SH-SY5Y (cell line): ENCODE data around the gene LSAMP.

ENCODE experiments used
- GATA2 ChIP-seq: IDR thresholded peaks from 2 replicates; pipeline ENCODE4 v1.6.1; 2011; ENCODE audit warnings: mild to moderate bottlenecking, low read depth, low read length
- GATA3 ChIP-seq: IDR thresholded peaks from 2 replicates; pipeline ENCODE4 v1.6.1; 2011; ENCODE audit warnings: low read depth, mild to moderate bottlenecking, low read length, moderate library complexity

DNA sequence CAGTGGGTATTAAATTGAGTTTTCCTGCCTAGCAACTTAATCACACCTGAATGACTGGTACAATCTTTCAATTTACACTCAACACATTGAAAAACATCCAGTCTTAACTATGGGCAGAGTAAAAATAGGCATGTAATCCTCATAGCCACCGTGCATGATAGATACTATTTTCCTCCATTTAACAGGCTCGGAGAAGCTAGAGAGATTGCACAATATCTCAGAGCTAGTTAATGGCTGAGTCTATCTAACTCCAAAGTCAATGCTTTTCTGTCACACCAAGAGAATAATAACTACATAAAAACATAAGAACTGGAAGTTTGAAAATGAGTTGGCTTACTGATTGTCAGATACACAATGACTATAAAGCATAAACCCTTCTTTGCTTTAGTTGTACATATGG lies 36.8 kb downstream of the LSAMP start:
- no peak for TF ChIP-seq GATA2
- TF ChIP-seq GATA3 = no peak
